Measurements from ENCODE around the gene PZP.

Gene PZP

DNA sequence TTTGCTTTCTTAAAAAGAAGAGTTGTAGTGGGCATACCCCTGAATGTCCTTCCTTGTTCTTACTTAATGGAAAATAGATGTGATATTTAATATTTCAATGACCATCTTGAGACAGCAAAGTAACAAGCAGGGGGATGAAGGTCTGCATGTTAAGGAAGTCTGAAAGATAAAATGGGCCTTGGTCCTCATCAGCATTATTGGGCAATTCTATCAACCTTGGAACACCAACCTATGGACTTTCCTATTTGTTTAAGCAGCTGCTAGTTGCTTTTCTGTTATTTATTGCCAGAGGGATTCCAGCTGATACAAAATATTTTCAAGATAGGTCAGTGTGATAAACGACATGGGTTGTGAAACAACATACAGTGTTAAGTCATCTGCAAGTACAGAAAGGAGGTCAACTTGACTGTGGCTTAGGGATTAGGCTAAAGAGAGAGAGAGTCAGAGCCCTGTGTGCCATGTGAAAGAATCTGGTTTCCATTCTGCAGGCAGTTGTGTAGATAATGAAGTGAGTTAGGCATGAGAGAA is 76.1 kb downstream of the PZP start:
- DNase-seq (ENCODE audit: low read depth, low spot score), result no peak
- TF ChIP-seq CTCF (IDR thresholded peaks at IDR 0.05; ENCODE audit: low read depth, low read length), result no peak
- in situ Hi-C loops (cut with HindIII; ENCODE audit: low sequenced_read_pairs), result no loop called here
- no peak overlapping the region for H3K4me3 ChIP-seq (ENCODE audit: low read depth, low read length)

GRCh38 chr12:9130244-9130643 is 78.0 kb downstream of the PZP start:
- in situ Hi-C loops (cut with HindIII; ENCODE audit: low sequenced_read_pairs), result no loop called here
- H3K4me3 ChIP-seq (ENCODE audit: low read depth, low read length), result no peak overlapping the region
- no peak for TF ChIP-seq CTCF (IDR thresholded peaks at IDR 0.05; ENCODE audit: low read depth, low read length)

GRCh38 chr12:9127936-9128663 is 80.1 kb downstream of the PZP start:
- no peak for TF ChIP-seq CTCF (IDR thresholded peaks at IDR 0.05; ENCODE audit: low read depth, low read length)
- no peak overlapping the region for H3K4me3 ChIP-seq (ENCODE audit: low read depth, low read length)
- no peak for DNase-seq (ENCODE audit: low read depth, low spot score)
- in situ Hi-C loops (cut with HindIII; ENCODE audit: low sequenced_read_pairs), result no loop called here

More at GRCh38 chr12:9130244-9130643, 78.0 kb downstream of the PZP start:
- DNase-seq (ENCODE audit: low read depth, low spot score), result no peak

DNA sequence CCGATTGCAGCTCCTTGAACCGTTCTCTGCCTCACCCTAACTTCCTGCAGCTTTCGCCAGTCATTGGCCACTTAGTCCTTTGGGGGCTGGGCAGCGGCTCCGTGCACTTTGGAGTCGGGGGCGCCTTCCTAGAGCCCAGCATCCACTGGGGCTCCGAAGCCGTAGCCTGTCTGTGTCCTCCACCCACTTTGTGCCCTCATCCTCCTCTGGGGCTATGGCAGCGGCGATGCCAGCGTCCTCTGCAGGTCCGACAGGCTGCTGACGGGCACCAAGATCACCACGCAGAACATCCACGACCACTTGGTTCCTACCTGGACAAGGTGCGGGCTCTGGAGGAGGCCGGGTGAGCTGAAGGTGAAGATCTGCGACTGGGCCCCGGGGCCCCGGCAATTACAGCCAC is 80.7 kb downstream of the PZP start:
- in situ Hi-C loops (cut with HindIII; ENCODE audit: low sequenced_read_pairs), result no loop called here

GRCh38 chr12:9124383-9125031 is 83.7 kb downstream of the PZP start:
- in situ Hi-C loops (cut with HindIII; ENCODE audit: low sequenced_read_pairs), result no loop called here
- no peak for DNase-seq (ENCODE audit: low read depth, low spot score)
- H3K4me3 ChIP-seq (ENCODE audit: low read depth, low read length), result no peak overlapping the region
- no peak for TF ChIP-seq CTCF (IDR thresholded peaks at IDR 0.05; ENCODE audit: low read depth, low read length)

More for the DNA sequence above, 80.7 kb downstream of the PZP start:
- no peak for TF ChIP-seq CTCF (IDR thresholded peaks at IDR 0.05; ENCODE audit: low read depth, low read length)
- no peak for DNase-seq (ENCODE audit: low read depth, low spot score)
- no peak overlapping the region for H3K4me3 ChIP-seq (ENCODE audit: low read depth, low read length)

DNA sequence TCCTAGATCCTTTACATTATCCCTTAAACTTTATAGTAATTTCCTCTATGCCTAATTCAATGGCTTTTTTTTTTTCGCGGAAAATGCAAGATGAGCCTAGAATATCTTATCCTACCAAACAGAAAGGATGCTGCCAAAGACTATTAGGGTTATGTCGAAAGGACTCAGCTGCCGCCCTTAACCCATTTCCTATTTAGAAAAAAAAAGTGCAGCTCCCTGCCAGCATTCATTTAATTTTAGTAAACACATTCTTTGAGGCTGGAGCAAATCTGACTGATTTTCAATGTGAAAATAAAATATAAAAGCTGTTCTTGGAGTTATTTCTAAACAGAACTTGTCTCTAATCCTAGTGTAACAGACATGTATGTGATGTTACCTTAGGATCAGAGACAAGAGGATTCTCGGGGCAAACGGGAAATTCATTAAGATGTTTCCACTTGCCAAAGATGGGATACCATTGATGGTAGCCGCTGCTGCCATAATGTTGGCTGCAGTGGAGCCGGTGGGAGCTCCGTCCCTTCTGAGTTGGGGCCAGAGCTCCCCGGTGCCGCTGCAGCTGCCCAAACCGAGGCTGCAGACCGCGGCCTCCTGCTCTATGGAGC is 84.3 kb downstream of the PZP start:
- no peak overlapping the region for H3K4me3 ChIP-seq (ENCODE audit: low read depth, low read length)
- in situ Hi-C loops (cut with HindIII; ENCODE audit: low sequenced_read_pairs), result no loop called here
- DNase-seq (ENCODE audit: low read depth, low spot score), result no peak
- TF ChIP-seq CTCF (IDR thresholded peaks at IDR 0.05; ENCODE audit: low read depth, low read length), result no peak

Measured in astrocyte of the spinal cord (primary cell).